Right lobe of liver (tissue), 6 donors: ENCODE measurements around the gene SCAPER. TPM values are rescaled to one million over a fixed set of nuclear protein-coding genes. Genes with fewer than 3 reads are reported as not detected.
"Not testable (repeated sequence)": the region's sequence is repeated elsewhere in the genome, so short reads cannot be mapped to it uniquely, and the experiment has no call there.

Experiments
- ATAC-seq, 4 donors: fragments of 200-7000 bp; cut with Tn5 transposase; one replicate each; pipeline ENCODE4 v1.9.1; 2020; ENCODE audit warnings: mild to moderate bottlenecking in 4 of 4, moderate library complexity in 4 of 4
- DNase-seq, 3 donors: peaks; one replicate each; pipeline ENCODE4 v3.0.0-alpha.2; 2020
- H3K27ac ChIP-seq, 3 donors: fragments of 200-600 bp; one replicate each; pipeline ENCODE4 v1.8.0; 2022
- H3K27me3 ChIP-seq, 2 donors: fragments of 200-600 bp; one replicate each; pipeline ENCODE4 v1.8.0; 2022
- H3K36me3 ChIP-seq, 4 donors: fragments of 200-600 bp; sonication (generic) in 1 of 4; one replicate each; pipeline versions ENCODE4 v1.5.1 to v1.8.0; 2017 to 2022; ENCODE audit warnings: control low read depth in 1 of 4
- H3K4me1 ChIP-seq, 4 donors: fragments of 200-600 bp; sonication (generic) in 1 of 4; one replicate each; pipeline versions ENCODE4 v1.5.1 to v1.8.0; 2017 to 2022; ENCODE audit warnings: control low read depth in 1 of 4
- H3K4me3 ChIP-seq, 3 donors: fragments of 200-600 bp; one replicate each; pipeline ENCODE4 v1.8.0; 2022
- H3K9me3 ChIP-seq, 4 donors: fragments of 200-600 bp; sonication (generic) in 1 of 4; one replicate each; pipeline versions ENCODE4 v1.5.1 to v1.8.0; 2017 to 2022; ENCODE audit warnings: control low read depth in 1 of 4
- CTCF ChIP-seq, 4 donors: fragments of 200-600 bp in 3 of 4; fragments of 450-650 bp in 1 of 4; IDR thresholded peaks; one replicate each; pipeline versions ENCODE4 v1.5.1 to v1.8.0; 2016 to 2022; ENCODE audit warnings: antibody characterized with exemption in 4 of 4, mild to moderate bottlenecking in 2 of 4
- POLR2A ChIP-seq: fragments of 450-650 bp; IDR thresholded peaks from one replicate; pipeline ENCODE4 v1.6.1; 2017; ENCODE audit warnings: antibody characterized with exemption, mild to moderate bottlenecking
- WGBS: methylation state at CpG from one replicate; pipeline ENCODE4 v1.1.6; 2018; ENCODE audit warnings: low coverage, low lambda C conversion rate; ENCODE audit not compliant: insufficient coverage; ENCODE audit errors: missing lambda C conversion rate; 5-methylcytosine and 5-hydroxymethylcytosine counted together
- intact Hi-C, 2 donors: fragments of 100-400 bp; cut with DNase I; formaldehyde crosslinking; loops; one replicate each; pipeline versions ENCODE4 v1.11.2 to v1.14.1; 2022
- total RNA-seq, 6 experiments: library from RNA; depleted of rRNA in 2 of 6; stranded (reverse); fragments of >200 nt in 2 of 6; fragmentation: NEBNext Ultra II Directional in 3 of 6; extraction: Animal tissue kit (Norgen Biotek cat#: 25700) in 3 of 6; gene quantifications; one replicate each; pipeline versions ENCODE4 v1.1.0 to v1.2.4, GENCODE V29; 2016 to 2023
- donor health status: DM: no; HTN: yes; CAD: no.
- donor health status: DM: no; HTN: no; CAD: no.
- donor health status: DM: no; HTN: no; CAD: no.
- donor health status: DM: no; HTN: yes; CAD: no.
- donor health status: DM: no; HTN: yes; CAD: no.

The SCAPER gene
- total RNA-seq, 6 experiments from 2014 or later = 6.7 to 17.3 (median 10.4) TPM

DNA sequence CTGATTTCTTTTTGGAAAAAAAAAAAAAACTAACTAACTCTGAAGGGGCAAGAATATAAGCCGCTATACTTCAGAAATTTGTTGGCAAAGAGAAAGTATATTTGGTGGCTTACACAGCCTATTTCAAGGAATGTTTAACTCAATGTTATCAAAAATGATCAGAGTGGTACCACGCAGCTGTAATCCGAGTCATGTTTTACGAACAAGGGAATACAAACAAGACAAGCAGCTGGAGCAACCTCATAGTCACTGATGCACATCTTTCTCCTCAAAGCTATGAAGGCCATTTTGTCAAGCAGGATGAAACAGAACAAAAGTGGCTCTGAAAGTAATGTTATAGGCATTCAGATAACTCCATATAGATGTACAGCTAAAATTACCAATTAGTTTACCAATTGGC lies 81.2 kb downstream of the SCAPER start:
- no peak for TF ChIP-seq POLR2A
- TF ChIP-seq CTCF (IDR thresholded peaks at IDR 0.05) = no peak
- intact Hi-C loops = no loop called here
- no peaks in the 10 kb centered on the region for H3K9me3 ChIP-seq
- WGBS = 96% methylated on average over 3 of the region's 4 CpGs
- H3K36me3 ChIP-seq = no peaks in the 10 kb centered on the region
- ATAC-seq (no peak), DNase-seq (no peak)
- H3K4me3 ChIP-seq = no peak overlapping the region
- no peak overlapping the region for H3K27ac ChIP-seq
- no peaks in the 10 kb centered on the region for H3K4me1 ChIP-seq
- no peaks in the 10 kb centered on the region for H3K27me3 ChIP-seq

- H3K27me3 ChIP-seq = no peaks in the 10 kb centered on the region
- DNase-seq (no peak), ATAC-seq (no peak)
- WGBS = 93% methylated on average over 2 of the region's 2 CpGs
- H3K27ac ChIP-seq = no peak overlapping the region
- no peaks in the 10 kb centered on the region for H3K36me3 ChIP-seq
- TF ChIP-seq POLR2A (no peak), CTCF (IDR thresholded peaks at IDR 0.05) (no peak)
- H3K9me3 ChIP-seq = no peaks in the 10 kb centered on the region
- H3K4me1 ChIP-seq = no peaks in the 10 kb centered on the region
- intact Hi-C loops = no loop called here
- H3K4me3 ChIP-seq = no peak overlapping the region
Observed at GRCh38 chr15:76823303-76823702, 81.8 kb downstream of the SCAPER start.

GRCh38 chr15:76818926-76819325 lies 86.2 kb downstream of the SCAPER start:
- H3K4me1 ChIP-seq, H3K27ac ChIP-seq, H3K4me3 ChIP-seq, H3K27me3 ChIP-seq, H3K36me3 ChIP-seq, intact Hi-C loops, DNase-seq, ATAC-seq, H3K9me3 ChIP-seq: not testable (repeated sequence)
- WGBS = no CpG with 5 or more reads among the region's 9 CpGs

GRCh38 chr15:76815421-76815820 lies 89.7 kb downstream of the SCAPER start:
- Histone ChIP-seq H3K27me3 (no peaks in the 10 kb centered on the region), H3K36me3 (no peaks in the 10 kb centered on the region), H3K27ac (no peak overlapping the region), H3K4me1 (no peaks in the 10 kb centered on the region), H3K4me3 (no peak overlapping the region), H3K9me3 (no peaks in the 10 kb centered on the region)
- TF ChIP-seq CTCF (IDR thresholded peaks at IDR 0.05) (no peak), POLR2A (no peak)
- no peak for ATAC-seq
- intact Hi-C loops = no loop called here
- 100% methylated on average over 1 of the region's 5 CpGs for WGBS
- DNase-seq = no peak

GRCh38 chr15:76812381-76812780 lies 92.8 kb downstream of the SCAPER start:
- intact Hi-C loops = no loop called here
- H3K36me3 ChIP-seq = no peaks in the 10 kb centered on the region
- no peak for DNase-seq
- no peaks in the 10 kb centered on the region for H3K9me3 ChIP-seq
- no peak overlapping the region for H3K27ac ChIP-seq
- no peak overlapping the region for H3K4me3 ChIP-seq
- H3K4me1 ChIP-seq = no peaks in the 10 kb centered on the region
- ATAC-seq = no peak
- TF ChIP-seq CTCF (IDR thresholded peaks at IDR 0.05) (no peak), POLR2A (no peak)
- 91% methylated on average over 4 of the region's 4 CpGs for WGBS
- H3K27me3 ChIP-seq = no peaks in the 10 kb centered on the region
